ENCODE results near the gene MORN3.

The MORN3 gene

DNA sequence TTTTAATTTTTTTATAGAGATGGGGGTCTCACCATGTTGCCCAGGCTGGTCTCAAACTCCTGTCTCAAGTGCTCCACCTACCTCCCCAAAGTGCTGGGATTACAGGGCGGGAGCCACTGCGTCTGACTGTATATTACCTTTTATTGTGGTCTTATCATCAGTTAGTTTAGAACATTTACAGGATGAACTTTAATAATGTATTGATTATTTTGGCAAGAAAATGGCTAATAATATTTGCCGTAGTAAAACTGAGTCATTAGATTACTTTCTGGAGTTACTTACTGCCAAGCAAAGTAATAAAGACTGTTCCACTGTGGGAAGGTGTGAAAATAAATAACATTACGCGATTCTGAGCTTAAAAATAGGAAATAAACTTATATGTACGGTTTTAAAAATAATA lies 66.7 kb downstream of the MORN3 start:
- DNase-seq (ENCODE audit: low read depth) = no peak

DNA sequence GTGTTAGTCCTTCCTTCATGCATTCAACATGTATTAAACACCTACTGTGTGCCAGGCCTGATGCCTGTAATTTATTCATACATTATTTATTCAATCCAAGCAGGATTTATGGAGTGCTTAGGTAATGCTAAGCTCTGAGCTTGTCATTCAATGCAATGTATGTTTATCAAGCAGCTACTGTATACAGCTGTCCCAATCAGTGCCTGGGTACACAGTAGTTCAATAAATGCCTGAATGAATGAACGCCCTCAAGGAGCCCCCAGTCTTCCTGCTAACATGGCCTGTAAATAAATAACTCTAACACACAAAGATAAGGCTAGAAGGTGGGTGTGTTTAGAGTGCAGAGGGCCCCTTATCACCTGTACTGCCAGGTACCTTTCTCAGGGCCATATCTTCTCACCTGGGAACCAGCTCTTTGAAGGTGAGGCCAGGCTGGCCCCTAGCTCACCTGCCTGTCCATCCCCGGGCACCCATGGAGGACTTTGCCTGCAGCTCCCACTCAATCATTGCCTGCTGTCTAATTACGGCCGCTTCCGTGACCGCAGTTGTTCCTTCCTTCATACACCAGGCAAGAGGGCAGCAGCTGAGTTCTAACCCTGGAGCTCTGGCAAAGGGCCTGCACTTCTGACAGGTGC lies 68.6 kb downstream of the MORN3 start:
- no peak for DNase-seq (ENCODE audit: low read depth)

Measured in amniotic epithelial cell (primary cell).